Stimulated activated naive CD8-positive, alpha-beta T cell treated with anti-CD3 and anti-CD28 coated beads, Interleukin-15, Interleukin-2, amounts not matched to agents 100 U/mL and 50 U/mL, for 24 hours (primary cell): ENCODE measurements around the gene KLRC2.
A peak's percentile ranks its signal among the peaks of the same experiment; 100 is the strongest.
"Not testable (repeated sequence)": the region's sequence is repeated elsewhere in the genome, so short reads cannot be mapped to it uniquely, and the experiment has no call there.

Experiments used
- ATAC-seq: fragments of 150-1000 bp; cut with Tn5 transposase; one replicate; pipeline ENCODE4 v1.10.0; 2021
- DNase-seq: peaks from one replicate; pipeline ENCODE4 v3.0.0; 2021

Gene KLRC2

GRCh38 chr12:10435816-10436215, at the start of gene KLRC2:
TSS of gene KLRC2 (minus strand) at chr12:10436010. CDS start at chr12:10435986, 24 bp downstream.
- not testable (repeated sequence) for DNase-seq
- peak; percentile 36 for ATAC-seq

GRCh38 chr12:10481901-10482300, 46.1 kb upstream of the KLRC2 start:
- ATAC-seq, DNase-seq: not testable (repeated sequence)

- ATAC-seq, DNase-seq: not testable (repeated sequence)
Observed at GRCh38 chr12:10472808-10473207, 37.0 kb upstream of the KLRC2 start.

GRCh38 chr12:10469701-10470100, 33.9 kb upstream of the KLRC2 start:
- ATAC-seq (no peak), DNase-seq (no peak)

GRCh38 chr12:10466311-10466710, 30.5 kb upstream of the KLRC2 start:
- no peak for DNase-seq
- no peak for ATAC-seq

- ATAC-seq = no peak
- no peak for DNase-seq
Observed at GRCh38 chr12:10457760-10458159, 21.9 kb upstream of the KLRC2 start.

GRCh38 chr12:10456856-10457255, 21.0 kb upstream of the KLRC2 start:
- ATAC-seq (no peak), DNase-seq (no peak)

GRCh38 chr12:10455766-10456165, 20.0 kb upstream of the KLRC2 start:
- ATAC-seq (no peak), DNase-seq (no peak)

- DNase-seq (no peak), ATAC-seq (no peak)
Observed at GRCh38 chr12:10454531-10454930, 18.7 kb upstream of the KLRC2 start.

- ATAC-seq = peak; percentile 75
- no peak for DNase-seq
Observed at GRCh38 chr12:10453156-10453555, 17.3 kb upstream of the KLRC2 start, which contains the start of gene KLRC1. TSS of gene KLRC1 (minus strand) at chr12:10453377. CDS start at chr12:10451156, 2,221 bp downstream.

GRCh38 chr12:10448236-10448635, 12.4 kb upstream of the KLRC2 start:
- ATAC-seq = no peak
- DNase-seq = no peak

GRCh38 chr12:10446052-10446451, 10.2 kb upstream of the KLRC2 start:
- DNase-seq = not testable (repeated sequence)
- peak; percentile 96 for ATAC-seq

GRCh38 chr12:10441144-10441543, 5.3 kb upstream of the KLRC2 start:
- DNase-seq, ATAC-seq: not testable (repeated sequence)

GRCh38 chr12:10439608-10440274, 3.9 kb upstream of the KLRC2 start:
- DNase-seq = not testable (repeated sequence)
- peak; percentile 69 for ATAC-seq

GRCh38 chr12:10437601-10438000, 1.8 kb upstream of the KLRC2 start:
- DNase-seq = not testable (repeated sequence)
- peak; percentile 87 for ATAC-seq

- ATAC-seq = peak; percentile 83
- not testable (repeated sequence) for DNase-seq
Observed at GRCh38 chr12:10430623-10431022, 5.2 kb downstream of the KLRC2 start.

- not testable (repeated sequence) for DNase-seq, ATAC-seq
Observed at GRCh38 chr12:10425938-10426337, 9.9 kb downstream of the KLRC2 start.

GRCh38 chr12:10424260-10424899, 11.4 kb downstream of the KLRC2 start:
- peak; percentile 48 for ATAC-seq
- not testable (repeated sequence) for DNase-seq

GRCh38 chr12:10422159-10422558, 13.7 kb downstream of the KLRC2 start:
- peak; percentile 99 for ATAC-seq
- DNase-seq = not testable (repeated sequence)

GRCh38 chr12:10420334-10420733, 15.5 kb downstream of the KLRC2 start, which contains the start of gene KLRC3:
TSS of gene KLRC3 (minus strand) at chr12:10420595. CDS start at chr12:10420550, 45 bp downstream.
- ATAC-seq = not testable (repeated sequence)

GRCh38 chr12:10409392-10409791, 26.4 kb downstream of the KLRC2 start, which contains the start of gene KLRC4:
TSS of gene KLRC4 (minus strand) at chr12:10409757. CDS start at chr12:10409575, 182 bp downstream.
- ATAC-seq (peak; percentile 82), DNase-seq (no peak)

More at GRCh38 chr12:10420334-10420733, 15.5 kb downstream of the KLRC2 start, which contains the start of gene KLRC3:
- not testable (repeated sequence) for DNase-seq

GRCh38 chr12:10408842-10409241, 27.0 kb downstream of the KLRC2 start:
- DNase-seq (no peak), ATAC-seq (no peak)

GRCh38 chr12:10406725-10407124, 29.1 kb downstream of the KLRC2 start:
- DNase-seq (peak; percentile 30), ATAC-seq (no peak)
